Cardiac muscle cell (in vitro differentiated cells and primary cell): ENCODE data around the gene ITGA2B. TPM values are rescaled to one million over a fixed set of nuclear protein-coding genes. Genes with fewer than 3 reads are reported as not detected.

Experiments used
- DNase-seq, 2 donors: peaks; one replicate each; pipeline versions ENCODE4 v3.0.0 to v3.0.0-alpha.2; 2010 to 2017; ENCODE audit warnings: low read depth in 1 of 2, low spot score in 1 of 2
- H3K27ac ChIP-seq: fragments of 200-600 bp; sonication (generic); 2 replicates; pipeline ENCODE4 v1.5.1; 2016
- H3K27me3 ChIP-seq: fragments of 200-600 bp; sonication (generic); 2 replicates; pipeline ENCODE4 v1.6.0; 2016; ENCODE audit warnings: control low read depth
- H3K36me3 ChIP-seq: fragments of 200-600 bp; sonication (generic); 2 replicates; pipeline ENCODE4 v1.5.1; 2016; ENCODE audit warnings: control low read depth
- H3K4me1 ChIP-seq: fragments of 200-600 bp; sonication (generic); 2 replicates; pipeline ENCODE4 v1.8.1; 2017; ENCODE audit warnings: low read depth, mild to moderate bottlenecking, mixed run types
- H3K4me3 ChIP-seq: fragments of 200-600 bp; sonication (generic); 2 replicates; pipeline ENCODE4 v1.5.1; 2016; ENCODE audit warnings: mild to moderate bottlenecking
- H3K9me3 ChIP-seq: fragments of 200-600 bp; sonication (generic); 2 replicates; pipeline ENCODE4 v1.5.1; 2017; ENCODE audit warnings: low read depth, mild to moderate bottlenecking, control low read depth
- CTCF ChIP-seq: IDR thresholded peaks from 2 replicates; pipeline ENCODE4 v1.5.1; 2012; ENCODE audit warnings: low read depth, mild to moderate bottlenecking, low read length
- polyA plus RNA-seq: library from polyadenylated mRNA; unstranded; fragments of >200 nt; fragmentation: Nextera tagmentation; extraction: Ambion mirVana; gene quantifications from 2 replicates; pipeline ENCODE4 v1.2.1, GENCODE V29; 2016
- total RNA-seq: library from RNA; depleted of rRNA; stranded (reverse); fragments of >200 nt; gene quantifications from 2 replicates; pipeline ENCODE4 v1.2.3, GENCODE V29; 2016

Gene ITGA2B
- total and polyA plus RNA-seq, 2 experiments from 2014 or later, result 0.56 to 11.0 TPM

GRCh38 chr17:44387804-44388203, 1.6 kb downstream of the ITGA2B start:
- Histone ChIP-seq H3K27ac (no peak overlapping the region), H3K9me3 (no peaks in the 10 kb centered on the region), H3K4me1 (no peaks in the 10 kb centered on the region), H3K36me3 (no peaks in the 10 kb centered on the region), H3K27me3 (peaks cover 28% of the 10 kb centered on the region), H3K4me3 (no peak overlapping the region)
- DNase-seq, result no peak
- no peak for TF ChIP-seq CTCF

DNA sequence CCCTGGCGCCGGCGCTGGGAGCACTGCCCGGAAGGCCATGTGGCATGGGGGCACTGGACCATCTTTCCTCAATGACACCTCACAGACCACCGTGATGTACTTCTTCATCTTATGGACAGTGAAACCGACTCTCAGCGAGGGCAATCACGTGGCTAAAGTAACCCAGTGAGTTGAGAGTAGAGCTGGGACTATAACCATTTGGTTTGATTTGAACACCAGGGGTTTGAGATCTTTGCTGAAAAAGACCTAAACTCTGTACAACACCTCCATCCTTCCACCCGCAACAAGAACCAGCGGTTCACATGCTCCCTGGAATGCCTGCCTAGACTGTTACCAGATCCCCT, 3.3 kb downstream of the ITGA2B start:
- H3K36me3 ChIP-seq, result no peaks in the 10 kb centered on the region
- TF ChIP-seq CTCF, result no peak
- peak overlapping the region; percentile 35 for H3K4me3 ChIP-seq
- DNase-seq, result no peak
- no peak overlapping the region for H3K27ac ChIP-seq
- peaks cover 32% of the 10 kb centered on the region for H3K27me3 ChIP-seq
- H3K9me3 ChIP-seq, result no peaks in the 10 kb centered on the region
- no peaks in the 10 kb centered on the region for H3K4me1 ChIP-seq

- Histone ChIP-seq H3K36me3 (no peaks in the 10 kb centered on the region), H3K27me3 (peaks cover 32% of the 10 kb centered on the region), H3K9me3 (no peaks in the 10 kb centered on the region), H3K27ac (no peak overlapping the region), H3K4me1 (no peaks in the 10 kb centered on the region), H3K4me3 (peak overlapping the region; percentile 35)
- DNase-seq, result peak; percentile 82 to 91
- TF ChIP-seq CTCF, result peak; percentile 25
Measured at GRCh38 chr17:44385287-44386181, 3.9 kb downstream of the ITGA2B start.

DNA sequence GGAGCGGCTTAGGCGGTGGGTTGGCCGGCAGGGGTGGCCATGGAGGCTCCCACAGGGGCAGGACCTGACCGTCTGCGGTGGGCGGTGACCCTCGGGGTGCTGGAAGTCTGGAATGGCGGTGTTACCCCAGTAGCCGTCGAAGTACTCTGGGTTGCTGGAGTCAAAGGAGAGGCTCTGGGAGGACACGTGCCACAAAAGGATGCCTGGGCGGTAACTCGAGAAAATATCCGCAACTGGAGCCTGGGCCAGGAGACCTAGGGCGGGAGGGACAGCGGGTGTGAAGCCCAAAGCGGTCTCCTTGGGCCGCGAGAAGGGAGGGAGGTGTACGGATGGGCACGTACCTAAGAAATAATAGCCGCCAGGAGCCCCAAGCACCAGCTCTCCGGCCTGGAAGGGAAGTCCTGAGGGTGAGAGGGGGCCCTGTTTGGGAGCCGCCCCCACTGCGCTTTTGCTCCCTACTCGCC, 4.6 kb downstream of the ITGA2B start:
- Histone ChIP-seq H3K4me3 (peak overlapping the region; percentile 35), H3K4me1 (no peaks in the 10 kb centered on the region), H3K27ac (no peak overlapping the region), H3K36me3 (no peaks in the 10 kb centered on the region), H3K27me3 (peaks cover 32% of the 10 kb centered on the region), H3K9me3 (no peaks in the 10 kb centered on the region)
- peak; percentile 23 to 25 for DNase-seq
- no peak for TF ChIP-seq CTCF

DNA sequence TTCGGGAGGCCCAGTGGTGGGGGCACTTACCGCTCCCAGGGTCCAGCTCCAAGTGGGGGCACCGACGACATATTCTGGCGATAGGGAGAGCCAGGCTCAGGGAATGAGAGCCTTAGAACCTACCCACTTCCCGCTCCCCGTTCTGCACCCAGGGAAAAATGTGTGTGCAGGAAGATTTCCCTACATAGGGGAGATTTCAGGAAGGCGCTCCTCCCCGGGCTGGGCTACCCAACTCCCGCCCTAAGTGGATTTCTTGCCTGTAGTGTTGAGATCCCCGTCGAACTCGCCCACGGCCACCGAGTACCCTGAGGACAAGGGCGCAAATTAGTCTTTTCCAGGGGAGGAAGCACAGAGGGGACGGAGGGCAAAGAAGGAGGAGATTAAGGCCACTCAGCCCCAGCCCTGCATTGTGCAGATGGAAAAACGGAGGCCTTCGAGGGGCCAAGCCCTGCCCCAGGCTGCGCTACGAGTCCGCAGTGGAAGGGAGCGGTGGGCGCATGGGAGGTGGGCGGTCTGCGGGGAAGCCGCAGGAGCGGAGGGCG, 5.1 kb downstream of the ITGA2B start:
- Histone ChIP-seq H3K4me3 (peak overlapping the region; percentile 35), H3K27ac (no peak overlapping the region), H3K27me3 (peaks cover 32% of the 10 kb centered on the region), H3K4me1 (no peaks in the 10 kb centered on the region), H3K36me3 (no peaks in the 10 kb centered on the region), H3K9me3 (no peaks in the 10 kb centered on the region)
- no peak for TF ChIP-seq CTCF
- no peak for DNase-seq
